ENCODE measurements around the gene NAA50.

DNA sequence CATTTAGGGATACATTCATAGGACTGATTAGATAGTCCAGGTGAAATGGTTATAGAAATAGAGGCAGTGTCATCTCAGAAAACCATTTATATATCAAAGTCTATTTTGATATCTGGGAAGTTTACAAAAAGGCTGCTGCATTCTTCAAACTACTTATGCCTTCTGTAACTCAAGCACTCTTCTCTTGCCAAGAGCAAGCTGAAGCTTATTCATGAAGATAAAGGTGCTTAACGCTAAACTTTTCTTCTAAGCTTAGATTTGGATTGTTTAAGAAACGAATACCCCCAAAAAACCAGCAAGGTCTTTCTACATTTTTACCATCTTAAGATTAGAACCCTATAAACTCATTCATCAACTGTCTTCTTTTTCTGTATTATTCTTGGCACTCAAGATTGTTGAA, 26.3 kb downstream of the NAA50 start:
- TF ChIP-seq POLR2A (IDR thresholded peaks at IDR 0.05; ENCODE audit: low read length) (no peak), GATA1 (IDR thresholded peaks at IDR 0.05; ENCODE audit: low read depth, low read length) (no peak)

Measured in erythroblast (primary cell).